ENCODE measurements around the gene LYSET.
"Not testable (repeated sequence)": the region's sequence is repeated elsewhere in the genome, so short reads cannot be mapped to it uniquely, and the experiment has no call there.

The LYSET gene

GRCh38 chr14:93184391-93185348 lies at the start of gene LYSET, which contains the start of gene MOAP1:
Gene LYSET, plus strand, starts transcription at chr14:93185317. Its CDS starts 89 bp downstream, at chr14:93185406.
Gene MOAP1, minus strand, starts transcription at chr14:93184897. Its CDS starts 655 bp downstream, at chr14:93184242.
- Histone ChIP-seq H3K4me3 (peak within 1 kb of the TSS; percentile 59 to 99 (median 98)), H3K27ac (peak within 1 kb of the TSS; percentile 79 to 97 (median 90))

- no peak overlapping the region for H3K27ac ChIP-seq
- H3K4me3 ChIP-seq, result no peak overlapping the region
Observed at GRCh38 chr14:93135399-93135798, 49.7 kb upstream of the LYSET start.

- no peak overlapping the region for H3K4me3 ChIP-seq
- H3K27ac ChIP-seq, result no peak overlapping the region
Observed at GRCh38 chr14:93136009-93136408, 49.1 kb upstream of the LYSET start.

GRCh38 chr14:93136508-93136907 lies 48.6 kb upstream of the LYSET start:
- not testable (repeated sequence) for H3K27ac ChIP-seq, H3K4me3 ChIP-seq

- H3K27ac ChIP-seq, result no peak overlapping the region
- no peak overlapping the region for H3K4me3 ChIP-seq
Observed at GRCh38 chr14:93137864-93138263, 47.3 kb upstream of the LYSET start.

- Histone ChIP-seq H3K4me3 (no peak overlapping the region), H3K27ac (no peak overlapping the region)
Observed at GRCh38 chr14:93142854-93143652, 42.1 kb upstream of the LYSET start.

- Histone ChIP-seq H3K4me3 (no peak overlapping the region), H3K27ac (no peak overlapping the region)
Observed at GRCh38 chr14:93146119-93146518, 39.0 kb upstream of the LYSET start.

- Histone ChIP-seq H3K27ac (no peak overlapping the region), H3K4me3 (no peak overlapping the region)
Observed at GRCh38 chr14:93148979-93149378, 36.1 kb upstream of the LYSET start.

- H3K27ac ChIP-seq, result peak overlapping the region in 9 of 21 experiments; percentile 4 to 79 (median 49)
- H3K4me3 ChIP-seq, result peak overlapping the region in 1 of 7 experiments; percentile 8
Observed at GRCh38 chr14:93150227-93151208, 34.6 kb upstream of the LYSET start.

- H3K27ac ChIP-seq, result no peak overlapping the region
- no peak overlapping the region for H3K4me3 ChIP-seq
Observed at GRCh38 chr14:93153121-93153520, 32.0 kb upstream of the LYSET start.

- Histone ChIP-seq H3K27ac (no peak overlapping the region), H3K4me3 (no peak overlapping the region)
Observed at GRCh38 chr14:93155667-93156066, 29.4 kb upstream of the LYSET start.

- no peak overlapping the region for H3K4me3 ChIP-seq
- no peak overlapping the region for H3K27ac ChIP-seq
Observed at GRCh38 chr14:93156693-93157369, 28.3 kb upstream of the LYSET start.

- not testable (repeated sequence) for H3K4me3 ChIP-seq, H3K27ac ChIP-seq
Observed at GRCh38 chr14:93158349-93158748, 26.8 kb upstream of the LYSET start.

GRCh38 chr14:93159625-93160352 lies 25.3 kb upstream of the LYSET start:
- not testable (repeated sequence) for H3K27ac ChIP-seq

GRCh38 chr14:93160353-93160801 lies 24.7 kb upstream of the LYSET start:
- H3K4me3 ChIP-seq, result no peak overlapping the region
- H3K27ac ChIP-seq, result no peak overlapping the region

More at GRCh38 chr14:93159625-93160352, 25.3 kb upstream of the LYSET start:
- not testable (repeated sequence) for H3K4me3 ChIP-seq

- Histone ChIP-seq H3K4me3 (no peak overlapping the region), H3K27ac (no peak overlapping the region)
Observed at GRCh38 chr14:93161411-93161940, 23.6 kb upstream of the LYSET start.

- no peak overlapping the region for H3K4me3 ChIP-seq
- H3K27ac ChIP-seq, result no peak overlapping the region
Observed at GRCh38 chr14:93163564-93163963, 21.6 kb upstream of the LYSET start.
